ENCODE results near the gene PADI6.

- TF ChIP-seq ZNF140 (CRISPR knock-in tag; IDR thresholded peaks at IDR 0.05) (no peak), ZNF512 (tag; IDR thresholded peaks at IDR 0.05) (no peak), FOXK2 (conservative IDR thresholded peaks at IDR 0.05 in 1 of 2, IDR thresholded peaks at IDR 0.05 in 1 of 2; ENCODE audit: low read depth in 2 of 2) (no peak), HDAC6 (IDR thresholded peaks at IDR 0.05; ENCODE audit: low read depth, low read length) (no peak), NFATC3 (IDR thresholded peaks at IDR 0.05) (no peak), BHLHE40 (IDR thresholded peaks at IDR 0.05; ENCODE audit: low read length) (no peak), CREBBP (IDR thresholded peaks at IDR 0.05; ENCODE audit: low read depth, low read length) (no peak), MTA2 (IDR thresholded peaks at IDR 0.05; ENCODE audit: low read depth) (no peak), CEBPB (tag; IDR thresholded peaks at IDR 0.05) (no peak), ZNF274 (IDR thresholded peaks at IDR 0.05; ENCODE audit: borderline replicate concordance, low read depth, low read length) (no peak), SREBF2 (CRISPR knock-in tag; IDR thresholded peaks at IDR 0.05) (no peak)
- TF ChIP-seq, protein P1, sequence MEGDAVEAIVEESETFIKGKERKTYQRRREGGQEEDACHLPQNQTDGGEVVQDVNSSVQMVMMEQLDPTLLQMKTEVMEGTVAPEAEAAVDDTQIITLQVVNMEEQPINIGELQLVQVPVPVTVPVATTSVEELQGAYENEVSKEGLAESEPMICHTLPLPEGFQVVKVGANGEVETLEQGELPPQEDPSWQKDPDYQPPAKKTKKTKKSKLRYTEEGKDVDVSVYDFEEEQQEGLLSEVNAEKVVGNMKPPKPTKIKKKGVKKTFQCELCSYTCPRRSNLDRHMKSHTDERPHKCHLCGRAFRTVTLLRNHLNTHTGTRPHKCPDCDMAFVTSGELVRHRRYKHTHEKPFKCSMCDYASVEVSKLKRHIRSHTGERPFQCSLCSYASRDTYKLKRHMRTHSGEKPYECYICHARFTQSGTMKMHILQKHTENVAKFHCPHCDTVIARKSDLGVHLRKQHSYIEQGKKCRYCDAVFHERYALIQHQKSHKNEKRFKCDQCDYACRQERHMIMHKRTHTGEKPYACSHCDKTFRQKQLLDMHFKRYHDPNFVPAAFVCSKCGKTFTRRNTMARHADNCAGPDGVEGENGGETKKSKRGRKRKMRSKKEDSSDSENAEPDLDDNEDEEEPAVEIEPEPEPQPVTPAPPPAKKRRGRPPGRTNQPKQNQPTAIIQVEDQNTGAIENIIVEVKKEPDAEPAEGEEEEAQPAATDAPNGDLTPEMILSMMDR (IDR thresholded peaks at IDR 0.05 in 2 of 3, conservative IDR thresholded peaks at IDR 0.05 in 1 of 3; ENCODE audit: insufficient read depth in 2 of 3, low read depth in 1 of 3, low read length in 3 of 3) = no peak
Observed at GRCh38 chr1:17401841-17402240, 29.8 kb downstream of the PADI6 start.
